NCI-H69 (cell line): ENCODE measurements around the gene CD99L2.
A peak's percentile ranks its signal among the peaks of the same experiment; 100 is the strongest.

Source experiments
- DNase-seq: peaks from one replicate; lab custom pipeline; 2025; lab: John Stamatoyannopoulos, UW

CD99L2 gene

GRCh38 chrX:150898343-150899190 lies at the start of gene CD99L2:
TSS of gene CD99L2 (minus strand) at chrX:150898668. CDS start at chrX:150898588, 80 bp downstream.
- peak; percentile 94 for DNase-seq

DNA sequence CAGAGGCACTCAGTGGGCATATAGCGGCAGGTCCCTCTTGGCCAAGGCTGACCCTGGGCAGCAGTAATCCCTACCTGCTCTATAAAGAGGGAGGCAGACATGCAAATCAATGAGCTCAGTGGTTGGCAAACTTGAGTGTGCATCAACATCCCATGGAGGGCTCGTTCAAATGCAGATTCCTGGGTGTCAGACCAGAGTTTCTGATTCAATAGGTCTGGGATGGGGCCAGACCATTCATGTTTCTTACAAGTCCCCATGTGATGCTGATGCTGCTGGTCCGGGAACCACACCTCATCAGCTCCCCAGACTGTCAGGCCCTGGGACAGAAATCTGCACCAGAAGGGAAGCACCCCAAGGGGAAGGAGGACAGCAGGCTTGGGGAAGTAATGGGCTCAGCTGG lies 45.8 kb upstream of the CD99L2 start:
- DNase-seq = no peak

- peak; percentile 59 for DNase-seq
These were observed 44.6 kb upstream of the CD99L2 start for GRCh38 chrX:150942942-150943594.

GRCh38 chrX:150941580-150941979 lies 43.1 kb upstream of the CD99L2 start:
- no peak for DNase-seq

GRCh38 chrX:150940844-150941495 lies 42.5 kb upstream of the CD99L2 start:
- peak; percentile 8 for DNase-seq

- no peak for DNase-seq
These were observed 38.1 kb upstream of the CD99L2 start for GRCh38 chrX:150936556-150936955.

GRCh38 chrX:150935467-150935866 lies 37.0 kb upstream of the CD99L2 start:
- no peak for DNase-seq

- peak; percentile 30 for DNase-seq
These were observed 36.0 kb upstream of the CD99L2 start for GRCh38 chrX:150934453-150934852.

DNA sequence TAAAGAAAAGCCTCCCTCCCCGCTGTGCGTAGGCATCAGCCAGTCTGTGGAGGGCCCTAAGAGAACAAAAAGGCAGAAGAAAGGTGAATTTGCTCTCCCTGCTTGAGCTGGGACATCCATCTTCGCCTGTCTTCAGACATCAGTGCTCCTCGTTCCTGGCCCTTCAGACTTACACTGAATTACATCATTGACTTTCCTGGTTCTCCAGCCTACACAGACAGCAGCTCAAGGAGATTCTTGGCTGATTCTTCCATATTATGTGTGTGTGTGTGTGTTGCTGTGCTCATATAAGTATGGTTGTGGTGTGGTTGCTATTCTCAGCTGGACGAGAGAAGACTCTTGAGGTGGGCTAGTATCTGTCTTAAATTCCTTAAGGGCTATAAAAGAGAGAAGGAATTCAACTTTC lies 35.5 kb upstream of the CD99L2 start:
- DNase-seq = no peak

GRCh38 chrX:150929058-150929457 lies 30.6 kb upstream of the CD99L2 start:
- no peak for DNase-seq

DNA sequence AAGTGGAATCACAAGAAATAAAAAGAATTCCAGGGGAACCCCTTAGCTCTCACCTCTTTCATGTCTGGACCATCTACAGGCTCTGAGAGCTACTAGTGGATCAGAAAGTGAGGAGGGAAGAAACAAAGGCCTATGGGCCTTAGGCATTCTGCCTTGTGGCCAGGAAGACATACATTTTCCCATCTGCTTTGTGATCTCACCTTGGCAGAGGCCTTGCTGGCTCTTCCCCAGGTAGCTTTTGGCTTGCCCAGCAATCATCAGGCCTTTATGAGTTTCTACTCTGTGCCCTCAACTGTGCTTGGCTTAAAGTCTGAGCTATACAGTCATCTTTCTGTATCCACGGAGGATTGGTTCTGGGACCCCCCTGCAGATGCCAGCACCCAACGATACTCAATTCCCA lies 28.3 kb upstream of the CD99L2 start:
- no peak for DNase-seq

DNA sequence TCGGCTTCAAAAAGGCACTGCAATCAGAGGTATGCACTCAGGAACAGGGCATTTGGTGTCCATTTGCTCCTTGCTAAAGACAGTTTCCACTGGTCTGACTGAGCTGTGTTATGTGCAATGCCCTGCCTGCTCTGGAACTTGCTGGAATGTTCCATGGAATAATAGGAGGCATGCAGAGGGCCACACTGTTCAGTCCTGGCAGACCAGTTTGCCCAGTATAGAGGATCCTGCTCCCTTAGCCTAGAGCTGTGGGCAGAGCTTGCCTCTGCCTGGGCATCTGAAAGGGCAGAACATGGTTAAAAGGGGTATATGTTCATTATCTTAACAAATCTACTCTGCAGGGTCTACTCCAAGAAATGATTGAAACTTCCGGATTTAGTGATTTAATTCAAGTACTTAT lies 27.8 kb upstream of the CD99L2 start:
- DNase-seq = no peak

- peak; percentile 44 for DNase-seq
These were observed 20.9 kb upstream of the CD99L2 start for GRCh38 chrX:150919401-150919800.

DNA sequence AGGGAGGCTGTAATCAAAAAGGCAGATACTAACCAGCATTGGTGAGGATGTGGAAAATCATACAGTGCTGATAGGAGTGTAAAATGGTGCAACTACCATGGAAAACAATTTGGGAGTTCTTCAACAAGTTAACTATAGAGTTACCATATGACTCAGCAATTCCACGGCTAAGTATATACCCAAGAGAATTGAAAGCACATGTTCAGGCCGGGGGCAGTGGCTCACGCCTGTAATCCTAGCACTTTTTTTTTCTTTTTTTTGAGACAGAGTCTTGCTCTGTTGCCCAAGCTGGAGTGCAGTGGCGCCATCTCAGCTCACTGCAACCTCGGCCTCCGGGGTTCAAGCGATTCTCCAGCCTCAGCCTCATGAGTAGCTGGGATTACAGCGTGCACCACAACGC lies 15.0 kb upstream of the CD99L2 start:
- DNase-seq = peak; percentile 0

DNA sequence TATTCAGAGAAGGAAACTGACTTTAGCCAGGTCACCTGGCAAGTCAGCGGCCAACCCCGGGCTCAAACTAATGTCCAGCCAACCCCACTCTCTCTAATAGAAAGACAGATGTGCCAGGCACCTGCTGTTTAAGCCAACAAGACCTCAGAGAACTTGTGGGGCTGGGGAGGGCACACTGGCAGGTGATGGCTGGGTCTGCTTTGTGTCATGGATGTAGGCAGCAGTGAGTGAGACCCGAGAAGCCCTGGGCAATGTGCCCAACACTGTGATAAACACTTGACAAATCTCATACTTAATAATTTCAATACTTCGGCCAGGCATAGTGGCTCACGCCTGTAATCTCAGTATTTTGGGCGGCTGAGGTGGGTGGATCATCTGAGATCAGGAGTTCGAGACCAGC lies 9.0 kb upstream of the CD99L2 start:
- peak; percentile 37 for DNase-seq

GRCh38 chrX:150906694-150907093 lies 8.2 kb upstream of the CD99L2 start:
- no peak for DNase-seq

DNA sequence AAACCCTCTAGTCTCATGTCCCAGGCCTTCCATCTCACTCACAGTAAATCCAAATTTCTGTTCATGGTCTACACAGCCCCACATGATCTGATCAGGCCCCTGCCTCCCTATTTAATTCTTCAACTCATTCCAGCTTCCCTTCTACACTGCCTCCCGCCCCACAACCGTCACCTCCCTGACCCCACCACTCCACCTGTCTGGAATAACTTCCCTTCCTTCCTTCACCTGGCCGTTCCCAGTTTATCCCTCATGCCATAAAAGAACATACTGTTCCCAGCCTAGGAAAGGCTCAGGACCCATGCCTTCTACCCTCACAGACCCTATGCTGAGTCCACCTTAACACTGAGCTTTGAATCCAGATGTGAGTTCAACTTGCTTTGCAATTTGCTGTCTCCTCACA lies 6.8 kb upstream of the CD99L2 start:
- no peak for DNase-seq

DNA sequence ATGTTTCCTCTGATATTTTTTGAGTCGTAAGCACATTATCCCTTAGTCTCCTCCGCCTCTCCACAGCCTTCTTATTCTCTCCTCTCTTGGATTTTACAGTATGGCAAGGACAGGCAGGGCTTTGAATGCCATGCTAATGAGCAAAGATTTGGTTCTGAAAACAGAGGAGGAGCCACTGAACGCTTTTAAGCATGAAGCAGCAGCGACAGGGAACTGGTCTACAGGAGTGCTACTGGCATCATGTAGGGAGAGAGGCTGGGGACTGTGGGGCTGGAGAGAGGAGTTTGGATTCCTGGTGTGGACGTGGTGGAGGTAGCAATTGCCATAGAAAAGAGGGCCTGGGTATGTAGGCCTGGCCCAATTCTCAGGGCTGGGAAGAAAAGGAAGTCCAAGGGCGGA lies 4.6 kb upstream of the CD99L2 start:
- DNase-seq = peak; percentile 64

DNA sequence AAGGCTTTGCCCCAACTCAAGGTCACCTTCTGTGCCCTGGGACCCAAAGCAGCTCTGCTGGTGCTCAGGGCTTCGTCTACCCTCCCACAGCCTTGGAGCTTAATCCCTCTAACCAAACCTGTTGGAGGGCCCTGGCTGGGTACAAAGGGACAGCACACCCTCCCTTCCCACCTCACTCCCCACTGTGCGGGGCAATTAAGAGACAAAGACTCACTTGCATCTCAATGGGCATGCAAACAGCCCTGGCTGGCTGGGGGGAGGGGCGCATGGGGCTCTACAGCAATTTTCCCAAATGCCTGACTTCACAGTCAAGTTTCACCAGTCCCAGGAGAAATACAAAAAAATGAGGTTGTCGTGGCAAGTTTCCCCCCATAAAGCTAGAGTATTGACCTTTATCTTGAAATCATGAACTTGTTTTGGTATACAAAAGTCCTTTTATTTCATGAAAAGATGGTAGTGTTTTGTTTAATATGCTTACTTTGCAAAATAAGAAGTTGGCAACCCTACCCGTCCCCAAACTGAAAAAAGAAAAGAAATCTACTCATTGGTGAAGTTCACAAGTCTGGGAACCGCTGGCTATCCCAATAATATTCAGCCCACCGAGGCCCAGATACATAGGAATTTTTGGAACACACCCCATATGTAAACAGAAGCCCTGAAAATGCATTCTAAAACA lies 4.1 kb upstream of the CD99L2 start:
- peak; percentile 92 for DNase-seq

DNA sequence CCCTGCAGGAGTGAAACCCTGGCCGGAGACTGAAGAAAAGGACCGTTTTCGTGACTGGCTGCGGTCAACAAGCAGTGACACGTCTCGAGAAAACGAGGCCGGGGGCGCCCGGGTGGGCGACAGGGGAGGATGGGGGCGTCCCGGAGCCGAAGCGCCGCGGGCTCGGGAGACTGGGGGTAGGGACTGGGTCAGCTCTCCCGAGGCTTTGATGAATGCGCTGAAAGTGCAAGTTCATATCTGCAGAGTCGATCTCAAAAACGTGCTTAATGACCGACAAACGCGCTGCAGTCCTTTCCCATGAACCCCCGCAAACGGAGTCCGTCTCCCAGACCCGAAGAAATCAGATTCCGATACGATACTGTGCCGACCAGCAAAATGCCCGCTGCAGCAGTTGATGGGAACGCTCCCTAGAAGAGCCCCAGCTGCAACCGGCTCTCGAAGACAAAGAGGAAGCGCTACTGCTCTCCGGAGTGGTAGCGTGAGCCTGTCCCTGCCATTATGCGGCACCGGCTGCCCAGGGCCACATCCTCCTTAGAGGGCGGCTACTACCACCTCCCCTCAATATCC lies 806 bp upstream of the CD99L2 start:
- peak; percentile 71 for DNase-seq

GRCh38 chrX:150897421-150898320 lies 797 bp downstream of the CD99L2 start:
- DNase-seq = peak; percentile 69
